Measurements from ENCODE around the gene TMEM150A. TPM values are rescaled to one million over a fixed set of nuclear protein-coding genes. Genes with fewer than 3 reads are reported as not detected.

Gene TMEM150A
- total and polyA plus RNA-seq, 2 of the 13 experiments (the other 11 are each of a cell fraction or from before 2014, with no cell fraction given), result 30.1 to 70.4 TPM

GRCh38 chr2:85551698-85552678 lies 50.5 kb downstream of the TMEM150A start (continued):
- TF ChIP-seq GMEB2 (CRISPR knock-in tag; IDR thresholded peaks at IDR 0.05; ENCODE audit: low read depth) (no peak), ZNF672 (CRISPR knock-in tag; IDR thresholded peaks at IDR 0.05) (no peak), ZNF747 (CRISPR knock-in tag; IDR thresholded peaks at IDR 0.05; ENCODE audit: borderline replicate concordance) (0 out of 2 replicates have a peak, but pooled peaks have one; percentile 31), ZBTB10 (CRISPR knock-in tag; IDR thresholded peaks at IDR 0.05; ENCODE audit: borderline replicate concordance) (no peak), KDM6A (CRISPR knock-in tag; IDR thresholded peaks at IDR 0.05; ENCODE audit: low read depth) (no peak), ZNF329 (CRISPR knock-in tag; IDR thresholded peaks at IDR 0.05; ENCODE audit: low read depth) (no peak), CSRNP1 (CRISPR knock-in tag; IDR thresholded peaks at IDR 0.05) (no peak), RXRA (CRISPR knock-in tag; IDR thresholded peaks at IDR 0.05) (no peak), ZNF207 (IDR thresholded peaks at IDR 0.05; ENCODE audit: borderline replicate concordance) (no peak), NR2C2 (CRISPR knock-in tag; IDR thresholded peaks at IDR 0.05; ENCODE audit: borderline replicate concordance) (no peak), TEAD2 (CRISPR knock-in tag; IDR thresholded peaks at IDR 0.05) (no peak), ZNF614 (CRISPR knock-in tag; IDR thresholded peaks at IDR 0.05; ENCODE audit: borderline replicate concordance) (no peak), ZKSCAN1 (IDR thresholded peaks at IDR 0.05; ENCODE audit: low read length) (no peak; the same call in 1 of the 2 replicates), DMTF1 (CRISPR knock-in tag; IDR thresholded peaks at IDR 0.05) (no peak), THAP7 (CRISPR knock-in tag; IDR thresholded peaks at IDR 0.05) (no peak)
